ENCODE data around the gene KANSL1.

GRCh38 chr17:46125831-46126230 is 67.4 kb downstream of the KANSL1 start:
- TF ChIP-seq CTCF (IDR thresholded peaks at IDR 0.05; ENCODE audit: low read depth, low read length, poor library complexity, severe bottlenecking) = no peak
- no peak for TF ChIP-seq EZH2phosphoT487 (IDR thresholded peaks at IDR 0.05; ENCODE audit: borderline replicate concordance, low read length)

Measured in DOHH2 (cell line).